Fibroblast of pulmonary artery (primary cell): ENCODE measurements around the gene MEIOB.
"Not testable (repeated sequence)": the region's sequence is repeated elsewhere in the genome, so short reads cannot be mapped to it uniquely, and the experiment has no call there.

Experiments used
- DNase-seq: peaks from one replicate; pipeline ENCODE4 v3.0.0-alpha.2; 2010; ENCODE audit warnings: low read depth
- H3K4me3 ChIP-seq: replicated peaks from 2 replicates; pipeline ENCODE4 v1.5.1; 2011; ENCODE audit warnings: low read depth, mild to moderate bottlenecking, control low read depth, low read length, moderate library complexity
- CTCF ChIP-seq: IDR thresholded peaks from 2 replicates; pipeline ENCODE4 v1.5.1; 2011; ENCODE audit warnings: mild to moderate bottlenecking, control low read depth, low read length, inconsistent platforms; ENCODE audit errors: missing control alignments

MEIOB gene

GRCh38 chr16:1899641-1900451 lies 27.9 kb upstream of the MEIOB start:
- H3K4me3 ChIP-seq = no peak overlapping the region
- TF ChIP-seq CTCF = no peak
- DNase-seq = no peak

- not testable (repeated sequence) for DNase-seq, H3K4me3 ChIP-seq
Measured at GRCh38 chr16:1897692-1898091, 25.7 kb upstream of the MEIOB start.

GRCh38 chr16:1895949-1896675 lies 24.1 kb upstream of the MEIOB start:
- H3K4me3 ChIP-seq = no peak overlapping the region
- no peak for DNase-seq
- no peak for TF ChIP-seq CTCF

GRCh38 chr16:1895068-1895467 lies 23.1 kb upstream of the MEIOB start:
- H3K4me3 ChIP-seq = no peak overlapping the region
- TF ChIP-seq CTCF = no peak
- no peak for DNase-seq

GRCh38 chr16:1890708-1891050 lies 18.7 kb upstream of the MEIOB start:
- no peak overlapping the region for H3K4me3 ChIP-seq
- TF ChIP-seq CTCF = no peak
- no peak for DNase-seq

- no peak for TF ChIP-seq CTCF
- DNase-seq = no peak
- no peak overlapping the region for H3K4me3 ChIP-seq
Measured at GRCh38 chr16:1890024-1890707, 18.2 kb upstream of the MEIOB start.

GRCh38 chr16:1887711-1888354 lies 15.9 kb upstream of the MEIOB start:
- H3K4me3 ChIP-seq = no peak overlapping the region
- no peak for TF ChIP-seq CTCF
- no peak for DNase-seq
